Breast epithelium (tissue), 4 donors: ENCODE measurements around the gene LRRC61. TPM values are rescaled to one million over a fixed set of nuclear protein-coding genes. Genes with fewer than 3 reads are reported as not detected.
"Not testable (repeated sequence)": the region's sequence is repeated elsewhere in the genome, so short reads cannot be mapped to it uniquely, and the experiment has no call there.

Experiments
- DNase-seq, 2 donors: peaks; one replicate each; pipeline ENCODE4 v3.0.0-alpha.2; 2019; ENCODE audit warnings: low spot score in 2 of 2
- H3K27ac ChIP-seq, 2 donors: fragments of 200-600 bp; sonication (generic) in 1 of 2; one replicate each; pipeline ENCODE4 v1.5.1; 2016 to 2019; ENCODE audit warnings: mild to moderate bottlenecking in 1 of 2
- H3K27me3 ChIP-seq, 2 donors: fragments of 200-600 bp; sonication (generic) in 1 of 2; one replicate each; pipeline versions ENCODE4 v1.5.1 to v1.6.0; 2017 to 2019; ENCODE audit warnings: control low read depth in 1 of 2, mild to moderate bottlenecking in 1 of 2
- H3K36me3 ChIP-seq: fragments of 200-600 bp; one replicate; pipeline ENCODE4 v1.5.1; 2019
- H3K4me1 ChIP-seq, 2 donors: fragments of 200-600 bp; sonication (generic); one replicate each; pipeline ENCODE4 v1.5.1; 2016 to 2019; ENCODE audit warnings: control low read depth in 1 of 2
- H3K4me3 ChIP-seq, 3 donors: fragments of 200-600 bp; sonication (generic); 1 replicate in 2 of 3; 2 replicates in 1 of 3; pipeline ENCODE4 v1.5.1; 2016 to 2019; ENCODE audit warnings: mild to moderate bottlenecking in 3 of 3, moderate library complexity in 2 of 3
- H3K9me3 ChIP-seq, 2 donors: fragments of 200-600 bp; sonication (generic) in 1 of 2; one replicate each; pipeline ENCODE4 v1.5.1; 2016 to 2019; ENCODE audit warnings: control low read depth in 1 of 2
- CTCF ChIP-seq, 3 donors: fragments of 450-650 bp; IDR thresholded peaks; one replicate each; pipeline ENCODE4 v1.5.1; 2016 to 2017; ENCODE audit warnings: antibody characterized with exemption in 3 of 3, mild to moderate bottlenecking in 3 of 3, moderate library complexity in 3 of 3
- intact Hi-C: fragments of 100-400 bp; cut with DNase I; formaldehyde crosslinking; loops from one replicate; pipeline ENCODE4 v1.15.1; 2023; ENCODE audit warnings: low total_unique reads
- total RNA-seq, 3 donors: library from RNA; depleted of rRNA; stranded (reverse); fragments of >200 nt; gene quantifications; one replicate each; pipeline ENCODE4 v1.1.0, GENCODE V29; 2016

Gene LRRC61
- total RNA-seq, 3 donors from 2014 or later, result 8.0 to 23.4 (median 15.4) TPM

GRCh38 chr7:150285849-150286754, 37.1 kb upstream of the LRRC61 start:
- H3K36me3 ChIP-seq, H3K27ac ChIP-seq, H3K4me1 ChIP-seq, H3K4me3 ChIP-seq, H3K9me3 ChIP-seq, H3K27me3 ChIP-seq, intact Hi-C loops: not testable (repeated sequence)
- peak; percentile 24 to 59 (median 51) for TF ChIP-seq CTCF (IDR thresholded peaks at IDR 0.05)
- DNase-seq, result peak in 1 of 2 donors; percentile 21

- H3K9me3 ChIP-seq, H3K27me3 ChIP-seq, DNase-seq, H3K4me3 ChIP-seq, H3K4me1 ChIP-seq, H3K36me3 ChIP-seq, intact Hi-C loops, H3K27ac ChIP-seq: not testable (repeated sequence)
These were observed 35.3 kb upstream of the LRRC61 start for GRCh38 chr7:150287815-150288214.

- H3K36me3 ChIP-seq, intact Hi-C loops, H3K4me1 ChIP-seq, H3K27me3 ChIP-seq, DNase-seq, H3K9me3 ChIP-seq, H3K27ac ChIP-seq, H3K4me3 ChIP-seq: not testable (repeated sequence)
These were observed 34.3 kb upstream of the LRRC61 start for GRCh38 chr7:150288816-150289215.

- intact Hi-C loops, H3K36me3 ChIP-seq, H3K4me1 ChIP-seq, H3K4me3 ChIP-seq, H3K27me3 ChIP-seq, DNase-seq, H3K9me3 ChIP-seq, H3K27ac ChIP-seq: not testable (repeated sequence)
These were observed 32.8 kb upstream of the LRRC61 start for GRCh38 chr7:150290317-150290716.

- H3K36me3 ChIP-seq, H3K27me3 ChIP-seq, intact Hi-C loops, H3K27ac ChIP-seq, H3K9me3 ChIP-seq, H3K4me1 ChIP-seq, DNase-seq, H3K4me3 ChIP-seq: not testable (repeated sequence)
These were observed 28.1 kb upstream of the LRRC61 start for GRCh38 chr7:150295027-150295426.

GRCh38 chr7:150295614-150296013, 27.5 kb upstream of the LRRC61 start:
- H3K4me3 ChIP-seq, H3K9me3 ChIP-seq, intact Hi-C loops, H3K4me1 ChIP-seq, H3K36me3 ChIP-seq, DNase-seq, H3K27me3 ChIP-seq, H3K27ac ChIP-seq: not testable (repeated sequence)

- H3K36me3 ChIP-seq, intact Hi-C loops, H3K27ac ChIP-seq, DNase-seq, H3K27me3 ChIP-seq, H3K4me3 ChIP-seq, H3K9me3 ChIP-seq, H3K4me1 ChIP-seq: not testable (repeated sequence)
These were observed 26.4 kb upstream of the LRRC61 start for GRCh38 chr7:150296802-150297201.

GRCh38 chr7:150297978-150298377, 25.2 kb upstream of the LRRC61 start:
- intact Hi-C loops, DNase-seq, H3K27ac ChIP-seq, H3K9me3 ChIP-seq, H3K4me1 ChIP-seq, H3K4me3 ChIP-seq, H3K27me3 ChIP-seq, H3K36me3 ChIP-seq: not testable (repeated sequence)

- DNase-seq, H3K4me1 ChIP-seq, H3K27ac ChIP-seq, intact Hi-C loops, H3K4me3 ChIP-seq, H3K27me3 ChIP-seq, H3K9me3 ChIP-seq, H3K36me3 ChIP-seq: not testable (repeated sequence)
These were observed 20.2 kb upstream of the LRRC61 start for GRCh38 chr7:150302908-150303310.

GRCh38 chr7:150304499-150305258, 18.5 kb upstream of the LRRC61 start:
- not testable (repeated sequence) for H3K27ac ChIP-seq

GRCh38 chr7:150305259-150305902, 17.8 kb upstream of the LRRC61 start:
- H3K4me3 ChIP-seq, H3K36me3 ChIP-seq, H3K27ac ChIP-seq, H3K9me3 ChIP-seq, H3K4me1 ChIP-seq, H3K27me3 ChIP-seq, intact Hi-C loops, DNase-seq: not testable (repeated sequence)

More at GRCh38 chr7:150304499-150305258, 18.5 kb upstream of the LRRC61 start:
- H3K27me3 ChIP-seq, H3K9me3 ChIP-seq, H3K36me3 ChIP-seq, intact Hi-C loops, H3K4me1 ChIP-seq, DNase-seq, H3K4me3 ChIP-seq: not testable (repeated sequence)

GRCh38 chr7:150305903-150306284, 17.3 kb upstream of the LRRC61 start:
- H3K27me3 ChIP-seq, H3K4me1 ChIP-seq, DNase-seq, intact Hi-C loops, H3K36me3 ChIP-seq, H3K27ac ChIP-seq, H3K9me3 ChIP-seq, H3K4me3 ChIP-seq: not testable (repeated sequence)
